ENCODE measurements around the gene MAP2K6.

Gene MAP2K6

DNA sequence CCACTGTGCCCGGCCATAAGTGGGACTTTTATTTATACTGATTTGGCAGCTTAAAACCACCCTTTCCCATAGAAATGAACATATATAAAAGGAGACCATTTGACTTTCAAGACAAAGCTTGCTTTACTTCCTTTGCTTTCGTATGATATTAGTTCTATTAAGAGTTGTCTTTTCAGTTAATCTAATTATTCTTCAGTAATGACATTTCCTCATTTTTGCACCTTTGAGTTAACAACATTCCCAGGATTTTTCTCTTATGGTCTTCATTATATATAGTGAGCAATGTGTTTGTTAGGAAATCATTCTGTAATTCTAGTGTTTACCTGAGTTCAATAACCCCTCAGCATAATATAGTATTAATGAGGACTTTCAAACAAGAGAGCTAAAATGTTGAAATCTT is 173.8 kb downstream of the MAP2K6 start:
- DNase-seq, result no peak

DNA sequence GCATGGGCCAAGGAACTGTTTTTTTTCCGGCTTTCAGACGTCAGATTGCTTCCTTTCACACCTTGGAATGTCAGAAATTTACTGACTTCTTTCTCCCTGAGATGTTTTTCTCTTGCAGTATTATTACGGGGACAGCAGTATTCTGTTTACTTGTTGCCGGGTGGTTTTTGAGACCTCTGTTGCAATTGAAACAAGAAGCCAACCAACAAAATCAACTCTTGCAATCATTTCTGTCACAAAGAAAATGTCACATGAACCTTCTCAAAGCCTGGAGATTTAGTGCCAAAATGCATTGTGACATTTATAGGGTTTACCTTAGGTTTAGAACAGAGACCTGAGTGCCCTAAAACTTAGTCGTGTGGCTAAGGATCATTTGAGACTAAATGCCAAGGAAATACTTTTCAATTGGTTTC is 174.3 kb downstream of the MAP2K6 start:
- no peak for DNase-seq

GRCh38 chr17:69590671-69591070 is 176.2 kb downstream of the MAP2K6 start:
- no peak for DNase-seq

GRCh38 chr17:69592692-69593350 is 178.3 kb downstream of the MAP2K6 start:
- no peak for DNase-seq

DNA sequence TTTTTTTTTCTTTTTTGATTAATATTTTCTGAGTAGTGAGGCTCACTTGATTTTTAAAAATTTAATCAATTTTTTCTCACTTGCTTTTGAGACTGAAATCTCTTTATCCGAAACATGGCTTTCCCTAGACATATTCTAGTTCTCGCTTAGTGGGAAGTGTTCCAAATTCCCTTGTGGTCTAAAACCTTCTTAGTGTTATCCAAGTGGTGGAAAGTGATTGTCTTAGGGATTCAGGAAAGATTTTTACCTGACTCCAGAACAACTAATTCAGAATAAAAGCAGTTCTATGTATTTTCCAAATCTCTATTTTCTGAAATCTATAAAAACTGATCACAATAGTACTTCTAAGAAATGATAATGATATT is 178.8 kb downstream of the MAP2K6 start:
- no peak for DNase-seq

DNA sequence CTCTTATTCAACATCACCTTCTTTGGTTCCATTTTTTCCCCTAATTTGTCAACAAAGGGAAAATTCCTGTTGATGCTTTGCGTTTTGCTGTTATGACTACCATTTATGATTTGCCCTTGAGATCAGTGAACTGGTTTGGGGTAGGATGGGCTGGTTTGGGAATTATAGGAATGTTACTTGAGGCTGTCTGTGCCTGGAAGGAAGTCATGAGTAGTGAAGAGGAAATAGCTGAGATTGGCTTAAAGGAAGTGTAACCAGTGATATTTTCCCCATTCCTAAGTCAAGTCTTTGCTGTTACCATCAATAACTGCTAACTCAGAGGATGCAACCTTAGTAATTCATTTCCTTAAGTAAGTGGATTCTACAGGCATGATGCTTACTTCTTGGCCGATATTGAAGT is 179.2 kb downstream of the MAP2K6 start:
- no peak for DNase-seq

- no peak for DNase-seq
Measured at GRCh38 chr17:69594641-69595040, 180.1 kb downstream of the MAP2K6 start.

GRCh38 chr17:69596141-69596540 is 181.6 kb downstream of the MAP2K6 start:
- no peak for DNase-seq

GRCh38 chr17:69597898-69598692 is 183.6 kb downstream of the MAP2K6 start:
- no peak for DNase-seq

GRCh38 chr17:69602972-69603371 is 188.5 kb downstream of the MAP2K6 start:
- DNase-seq, result no peak
